HepG2 (cell line): ENCODE measurements around the gene PSD. TPM values are rescaled to one million over a fixed set of nuclear protein-coding genes. Genes with fewer than 3 reads are reported as not detected.

ENCODE experiments used
- DR1 ChIP-seq: sonication (generic); formaldehyde crosslinking; IDR thresholded peaks from 2 replicates; pipeline ENCODE4 v1.8.0; 2021; ENCODE audit warnings: mild to moderate bottlenecking, missing genetic modification reagents, inconsistent platforms
- E2F1 ChIP-seq: sonication (generic); formaldehyde crosslinking; IDR thresholded peaks from 2 replicates; pipeline ENCODE4 v1.5.0; 2020; ENCODE audit warnings: missing genetic modification reagents
- TAF1 ChIP-seq: sonication (generic); formaldehyde crosslinking; IDR thresholded peaks from 2 replicates; pipeline ENCODE4 v1.4.0; 2020; ENCODE audit warnings: missing genetic modification reagents
- ZHX2 ChIP-seq, 2 experiments: sonication (generic) in 1 of 2; formaldehyde crosslinking in 1 of 2; IDR thresholded peaks; 2 replicates each; pipeline versions ENCODE4 v1.6.1 to v1.9.0; 2014 to 2022; ENCODE audit warnings: antibody characterized with exemption in 1 of 2, borderline replicate concordance in 1 of 2, inconsistent platforms in 1 of 2, low read depth in 1 of 2, missing genetic modification reagents in 1 of 2
- ZNF607 ChIP-seq: sonication (generic); formaldehyde crosslinking; IDR thresholded peaks from 2 replicates; pipeline ENCODE4 v1.5.1; 2020; ENCODE audit warnings: missing genetic modification reagents, mild to moderate bottlenecking, borderline replicate concordance
- polyA plus RNA-seq, 8 experiments: library from polyadenylated mRNA; depleted of rRNA in 3 of 8; stranded (reverse) in 7 of 8; unstranded in 1 of 8; fragments of >200 nt; fragmentation: Illumina TruSeq in 4 of 8; extraction: Trizol in 4 of 8; gene quantifications; 2 replicates each; pipeline versions ENCODE4 v1.2.1 to v1.2.3, GENCODE V29; 2011 to 2016; ENCODE audit warnings: low read depth in 4 of 8, missing spikeins in 1 of 8, mixed read lengths in 1 of 8; ENCODE audit not compliant: insufficient read depth in 1 of 8
- total RNA-seq, 5 experiments: library from RNA; depleted of rRNA; stranded (reverse); fragments of >200 nt; fragmentation: Illumina TruSeq; extraction: Trizol; gene quantifications; 2 replicates each; pipeline ENCODE4 v1.2.3, GENCODE V29; 2016; ENCODE audit warnings: low read depth in 1 of 5
- TF ChIP-seq, protein P1 (sequence below): sonication (generic); formaldehyde crosslinking; IDR thresholded peaks from 2 replicates; pipeline ENCODE4 v1.9.0; 2021; ENCODE audit warnings: missing genetic modification reagents, mild to moderate bottlenecking, borderline replicate concordance
- TF ChIP-seq, protein P2 (sequence below): sonication (generic); formaldehyde crosslinking; IDR thresholded peaks from 2 replicates; pipeline ENCODE4 v1.8.0; 2022; ENCODE audit warnings: mild to moderate bottlenecking, missing genetic modification reagents; ENCODE audit not compliant: insufficient replicate concordance
- TF ChIP-seq, protein P3 (sequence below): sonication (generic); formaldehyde crosslinking; IDR thresholded peaks from 2 replicates; pipeline ENCODE4 v1.9.0; 2021; ENCODE audit warnings: missing genetic modification reagents, mild to moderate bottlenecking, borderline replicate concordance

Gene PSD
- total and polyA plus RNA-seq, 2 of the 13 experiments (the other 11 are each of a cell fraction or from before 2014, with no cell fraction given): 0.35 to 0.58 TPM

DNA sequence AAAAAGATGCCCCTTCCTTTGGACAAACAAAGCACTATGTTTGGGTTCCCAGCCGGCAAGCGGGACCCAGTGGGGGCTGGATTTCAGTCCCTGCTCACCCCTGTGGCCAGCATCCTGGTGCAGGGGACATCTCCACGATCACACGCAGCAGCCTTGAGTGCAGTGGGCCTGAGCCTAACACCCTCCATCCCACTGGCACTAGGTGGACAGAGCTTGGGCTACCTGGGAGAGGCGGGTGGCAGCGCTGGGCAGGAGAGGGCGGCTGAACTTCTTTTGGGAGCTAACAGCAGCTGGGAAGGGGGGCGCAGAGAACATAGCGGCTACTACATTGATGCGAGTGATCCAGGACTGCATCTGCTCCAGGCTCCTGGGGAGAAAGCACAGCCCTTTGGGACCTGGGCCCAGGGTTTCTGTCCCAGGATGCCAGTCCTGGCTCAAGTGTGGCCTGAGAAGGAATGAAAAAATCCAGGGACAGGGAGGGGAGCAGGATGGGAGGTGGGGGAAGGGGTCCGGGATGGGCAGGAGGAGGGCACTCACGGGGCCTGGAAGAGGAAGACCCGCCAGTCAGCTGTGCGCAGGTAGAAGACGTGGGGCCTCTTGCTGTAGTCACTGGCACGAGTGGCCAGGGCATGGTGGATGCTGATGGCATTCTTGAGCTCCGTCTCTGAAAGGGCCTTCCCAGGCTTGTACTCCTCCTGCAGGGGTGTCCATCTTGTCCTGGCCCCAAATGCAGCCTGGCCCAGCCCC is 14.1 kb downstream of the PSD start (continued):
- TF ChIP-seq, protein P1, sequence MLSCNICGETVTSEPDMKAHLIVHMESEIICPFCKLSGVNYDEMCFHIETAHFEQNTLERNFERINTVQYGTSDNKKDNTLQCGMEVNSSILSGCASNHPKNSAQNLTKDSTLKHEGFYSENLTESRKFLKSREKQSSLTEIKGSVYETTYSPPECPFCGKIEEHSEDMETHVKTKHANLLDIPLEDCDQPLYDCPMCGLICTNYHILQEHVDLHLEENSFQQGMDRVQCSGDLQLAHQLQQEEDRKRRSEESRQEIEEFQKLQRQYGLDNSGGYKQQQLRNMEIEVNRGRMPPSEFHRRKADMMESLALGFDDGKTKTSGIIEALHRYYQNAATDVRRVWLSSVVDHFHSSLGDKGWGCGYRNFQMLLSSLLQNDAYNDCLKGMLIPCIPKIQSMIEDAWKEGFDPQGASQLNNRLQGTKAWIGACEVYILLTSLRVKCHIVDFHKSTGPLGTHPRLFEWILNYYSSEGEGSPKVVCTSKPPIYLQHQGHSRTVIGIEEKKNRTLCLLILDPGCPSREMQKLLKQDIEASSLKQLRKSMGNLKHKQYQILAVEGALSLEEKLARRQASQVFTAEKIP (CRISPR knock-in tag): no peak
- TF ChIP-seq DR1 (no peak), ZNF607 (CRISPR knock-in tag) (no peak), ZHX2 (IDR thresholded peaks at IDR 0.05; ENCODE audit: low read depth) (no peak), ZHX2 (CRISPR knock-in tag; IDR thresholded peaks at IDR 0.05; ENCODE audit: borderline replicate concordance) (no peak), TAF1 (CRISPR knock-in tag) (no peak), E2F1 (CRISPR knock-in tag) (no peak)
- TF ChIP-seq, protein P2, sequence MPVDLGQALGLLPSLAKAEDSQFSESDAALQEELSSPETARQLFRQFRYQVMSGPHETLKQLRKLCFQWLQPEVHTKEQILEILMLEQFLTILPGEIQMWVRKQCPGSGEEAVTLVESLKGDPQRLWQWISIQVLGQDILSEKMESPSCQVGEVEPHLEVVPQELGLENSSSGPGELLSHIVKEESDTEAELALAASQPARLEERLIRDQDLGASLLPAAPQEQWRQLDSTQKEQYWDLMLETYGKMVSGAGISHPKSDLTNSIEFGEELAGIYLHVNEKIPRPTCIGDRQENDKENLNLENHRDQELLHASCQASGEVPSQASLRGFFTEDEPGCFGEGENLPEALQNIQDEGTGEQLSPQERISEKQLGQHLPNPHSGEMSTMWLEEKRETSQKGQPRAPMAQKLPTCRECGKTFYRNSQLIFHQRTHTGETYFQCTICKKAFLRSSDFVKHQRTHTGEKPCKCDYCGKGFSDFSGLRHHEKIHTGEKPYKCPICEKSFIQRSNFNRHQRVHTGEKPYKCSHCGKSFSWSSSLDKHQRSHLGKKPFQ (CRISPR knock-in tag): no peak
- TF ChIP-seq, protein P3, sequence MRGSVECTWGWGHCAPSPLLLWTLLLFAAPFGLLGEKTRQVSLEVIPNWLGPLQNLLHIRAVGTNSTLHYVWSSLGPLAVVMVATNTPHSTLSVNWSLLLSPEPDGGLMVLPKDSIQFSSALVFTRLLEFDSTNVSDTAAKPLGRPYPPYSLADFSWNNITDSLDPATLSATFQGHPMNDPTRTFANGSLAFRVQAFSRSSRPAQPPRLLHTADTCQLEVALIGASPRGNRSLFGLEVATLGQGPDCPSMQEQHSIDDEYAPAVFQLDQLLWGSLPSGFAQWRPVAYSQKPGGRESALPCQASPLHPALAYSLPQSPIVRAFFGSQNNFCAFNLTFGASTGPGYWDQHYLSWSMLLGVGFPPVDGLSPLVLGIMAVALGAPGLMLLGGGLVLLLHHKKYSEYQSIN: no peak
